Heart left ventricle (tissue), 16 donors: ENCODE measurements around the gene CAMTA1. TPM values are rescaled to one million over a fixed set of nuclear protein-coding genes. Genes with fewer than 3 reads are reported as not detected.
A peak's percentile ranks its signal among the peaks of the same experiment; 100 is the strongest.

Experiments used
- ATAC-seq, 4 donors: fragments of 200-7000 bp; cut with Tn5 transposase; one replicate each; pipeline ENCODE4 v1.9.1; 2020 to 2022; ENCODE audit warnings: moderate library complexity in 4 of 4, mild to moderate bottlenecking in 3 of 4, moderate number of reproducible peaks in 1 of 4
- DNase-seq, 5 donors: peaks; one replicate each; pipeline ENCODE4 v3.0.0-alpha.2; 2020
- H3K27ac ChIP-seq, 12 donors: fragments of 200-600 bp; sonication (generic) in 4 of 12; one replicate each; pipeline versions ENCODE4 v1.5.0 to v1.8.0; 2016 to 2022; ENCODE audit warnings: mild to moderate bottlenecking in 2 of 12
- H3K27me3 ChIP-seq, 9 donors: fragments of 200-600 bp; sonication (generic) in 2 of 9; one replicate each; pipeline versions ENCODE4 v1.5.1 to v1.8.0; 2016 to 2022; ENCODE audit warnings: mild to moderate bottlenecking in 3 of 9
- H3K36me3 ChIP-seq, 9 donors: fragments of 200-600 bp; sonication (generic) in 2 of 9; one replicate each; pipeline versions ENCODE4 v1.5.0 to v1.8.0; 2018 to 2022; ENCODE audit warnings: mild to moderate bottlenecking in 2 of 9
- H3K4me1 ChIP-seq, 12 donors: fragments of 200-600 bp; sonication (generic) in 4 of 12; one replicate each; pipeline versions ENCODE4 v1.5.0 to v1.8.0; 2016 to 2022; ENCODE audit warnings: mild to moderate bottlenecking in 3 of 12
- H3K4me3 ChIP-seq, 12 donors: fragments of 200-600 bp; sonication (generic) in 4 of 12; one replicate each; pipeline versions ENCODE4 v1.5.0 to v1.8.0; 2017 to 2022; ENCODE audit warnings: mild to moderate bottlenecking in 9 of 12, moderate library complexity in 4 of 12
- H3K9me3 ChIP-seq, 12 donors: fragments of 200-600 bp; sonication (generic) in 4 of 12; one replicate each; pipeline versions ENCODE4 v1.5.0 to v1.8.0; 2016 to 2022; ENCODE audit warnings: mild to moderate bottlenecking in 1 of 12
- POLR2A ChIP-seq, 2 donors: fragments of 450-650 bp; IDR thresholded peaks; one replicate each; pipeline ENCODE4 v1.6.1; 2017; ENCODE audit warnings: antibody characterized with exemption in 2 of 2, mild to moderate bottlenecking in 2 of 2, moderate library complexity in 2 of 2
- WGBS, 4 donors: extraction: QIAGEN DNeasy Blood & Tissue Kit in 2 of 4; methylation state at CpG; one replicate each; pipeline versions ENCODE4 v1.1.5 to v1.1.7; 2013 to 2018; 5-methylcytosine and 5-hydroxymethylcytosine counted together
- intact Hi-C, 10 donors: fragments of 100-400 bp; cut with DNase I; formaldehyde crosslinking; loops; one replicate each; pipeline versions ENCODE4 v1.11.1 to v1.14.2; 2022
- polyA plus RNA-seq, 2 donors: library from polyadenylated mRNA; stranded (reverse); fragments of 200-250 nt; gene quantifications; one replicate each; pipeline ENCODE4 v1.2.3, GENCODE V29; 2013
- total RNA-seq, 9 donors: library from RNA; depleted of rRNA in 2 of 9; stranded (reverse); fragments of >200 nt in 2 of 9; fragmentation: NEBNext Ultra II Directional in 3 of 9; extraction: Animal tissue kit (Norgen Biotek cat#: 25700) in 3 of 9; gene quantifications; one replicate each; pipeline versions ENCODE4 v1.1.0 to v1.2.4, GENCODE V29; 2016 to 2023
- TF ChIP-seq, protein P1 (sequence below), 12 donors: fragments of 200-600 bp; sonication (generic) in 4 of 12; IDR thresholded peaks; one replicate each; pipeline versions ENCODE4 v1.5.0 to v1.8.0; 2018 to 2022; ENCODE audit warnings: antibody characterized with exemption in 12 of 12, mild to moderate bottlenecking in 5 of 12
- donor health status: ischemic (EF 13 %, LVEDD 7.1; RV severe dilation, severe dysfunction).
- donor health status: healthy with polysubstance abuse.
- donor health status: DM: no; HTN: yes; CAD: no.
- donor health status: DM: no; HTN: no; CAD: no.
- donor health status: ischemic (EF 25% LVEDD 6.9; RV normal size, moderate dysfunction).
- donor health status: ischemic (EF 25% LVEDD 5.7; RV mildly dilated, moderate dysfunction).
- donor health status: healthy.
- donor health status: DM: yes; HTN: yes; CAD: no.
- donor health status: ischemic (EF 35%, LVEDD 5.7; RV mildly dilated, moderate dysfunction).
- donor health status: nonischemic (EF 11% LVEDD 7.7; RV severe dilation, severe dysfunction).
- donor health status: DM: yes; HTN: yes; CAD: no.
- donor health status: PGD.
- donor health status: ischemic (EF 29% LVEDD 5.4; RV normal size, mild dysfunction).
- donor health status: nonischemic (EF 23%, LVEDD 6.1; RV moderate dilation, normal function).

The CAMTA1 gene
- total and polyA plus RNA-seq, 11 donors, result 114 to 303 (median 137) TPM

DNA sequence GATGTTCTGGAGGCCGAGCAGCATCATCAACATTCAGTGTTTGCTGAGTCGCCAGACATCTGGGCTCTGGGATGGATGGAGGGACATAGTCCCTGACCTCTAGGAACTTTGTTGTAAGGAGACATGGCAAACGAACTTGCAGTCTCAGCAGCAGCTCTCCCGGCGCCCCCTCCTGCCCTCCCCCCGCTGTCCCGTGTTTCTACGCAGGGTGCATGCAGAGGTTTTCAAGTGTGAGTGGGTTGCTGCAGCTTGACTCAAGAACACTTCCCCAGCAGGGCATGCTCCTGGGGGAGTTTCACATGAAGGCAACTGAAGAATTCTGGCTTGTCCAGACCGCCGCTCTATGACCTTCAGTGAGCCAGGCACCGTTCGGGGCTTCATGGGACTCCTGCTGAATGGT, 121.9 kb downstream of the CAMTA1 start:
- H3K27me3 ChIP-seq, result peaks cover 0 to 5% (median 0%) of the 10 kb centered on the region in 9 donors
- TF ChIP-seq, protein P1, sequence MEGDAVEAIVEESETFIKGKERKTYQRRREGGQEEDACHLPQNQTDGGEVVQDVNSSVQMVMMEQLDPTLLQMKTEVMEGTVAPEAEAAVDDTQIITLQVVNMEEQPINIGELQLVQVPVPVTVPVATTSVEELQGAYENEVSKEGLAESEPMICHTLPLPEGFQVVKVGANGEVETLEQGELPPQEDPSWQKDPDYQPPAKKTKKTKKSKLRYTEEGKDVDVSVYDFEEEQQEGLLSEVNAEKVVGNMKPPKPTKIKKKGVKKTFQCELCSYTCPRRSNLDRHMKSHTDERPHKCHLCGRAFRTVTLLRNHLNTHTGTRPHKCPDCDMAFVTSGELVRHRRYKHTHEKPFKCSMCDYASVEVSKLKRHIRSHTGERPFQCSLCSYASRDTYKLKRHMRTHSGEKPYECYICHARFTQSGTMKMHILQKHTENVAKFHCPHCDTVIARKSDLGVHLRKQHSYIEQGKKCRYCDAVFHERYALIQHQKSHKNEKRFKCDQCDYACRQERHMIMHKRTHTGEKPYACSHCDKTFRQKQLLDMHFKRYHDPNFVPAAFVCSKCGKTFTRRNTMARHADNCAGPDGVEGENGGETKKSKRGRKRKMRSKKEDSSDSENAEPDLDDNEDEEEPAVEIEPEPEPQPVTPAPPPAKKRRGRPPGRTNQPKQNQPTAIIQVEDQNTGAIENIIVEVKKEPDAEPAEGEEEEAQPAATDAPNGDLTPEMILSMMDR (IDR thresholded peaks at IDR 0.05), result no peak
- TF ChIP-seq POLR2A (IDR thresholded peaks at IDR 0.05), result no peak
- no peak overlapping the region for H3K4me3 ChIP-seq
- no peak for ATAC-seq
- DNase-seq, result no peak
- no peak overlapping the region for H3K27ac ChIP-seq
- H3K4me1 ChIP-seq, result peaks cover 0 to 8% (median 0%) of the 10 kb centered on the region in 12 donors
- no peaks in the 10 kb centered on the region for H3K36me3 ChIP-seq
- 77 to 80% (median 78%) methylated on average over 8 to 12 of the region's 12 CpGs for WGBS, 4 donors
- H3K9me3 ChIP-seq, result no peaks in the 10 kb centered on the region
- intact Hi-C loops, result no loop called here

DNA sequence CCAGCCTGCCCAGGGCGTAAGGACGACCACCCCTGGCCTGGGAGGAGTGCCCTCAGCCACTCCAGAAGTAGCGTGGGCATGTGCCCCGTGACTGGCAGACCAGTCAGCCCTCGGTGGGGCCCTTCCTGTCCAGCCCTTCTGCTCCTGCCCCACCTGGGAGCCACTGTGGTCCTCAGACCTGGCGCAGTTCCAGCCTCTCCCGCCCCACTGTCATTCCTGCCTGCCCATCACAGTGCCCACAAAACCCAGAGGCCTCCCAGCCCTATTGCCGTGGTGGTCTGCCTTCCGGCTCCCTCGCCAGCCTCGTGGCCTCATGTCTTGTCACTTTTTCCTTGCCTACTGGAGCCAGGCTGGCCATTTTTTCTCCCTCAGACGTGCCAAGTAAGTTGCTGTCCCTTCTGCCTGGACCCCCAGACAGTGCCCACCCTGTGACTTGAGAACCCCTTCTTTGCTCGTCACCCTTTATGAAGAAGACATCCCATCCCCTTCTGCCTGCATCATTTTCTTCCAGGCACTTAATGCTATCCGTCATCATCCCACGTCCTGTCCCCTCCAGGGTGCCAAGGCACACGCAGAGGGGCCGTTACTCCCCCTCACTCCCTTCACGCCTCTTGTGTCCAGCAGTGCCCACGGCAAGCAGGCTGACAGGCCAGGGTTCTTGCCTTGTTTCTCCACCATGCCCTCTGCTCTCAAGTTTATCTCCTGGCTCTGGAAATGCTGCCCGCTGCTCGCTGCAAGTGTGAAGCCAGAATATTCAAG, 122.6 kb downstream of the CAMTA1 start:
- peaks cover 0 to 5% (median 0%) of the 10 kb centered on the region in 9 donors for H3K27me3 ChIP-seq
- H3K9me3 ChIP-seq, result no peaks in the 10 kb centered on the region
- no peak overlapping the region for H3K27ac ChIP-seq
- H3K4me1 ChIP-seq, result peaks cover 0 to 8% (median 0%) of the 10 kb centered on the region in 12 donors
- ATAC-seq (peak in 1 of 4 donors; percentile 9), DNase-seq (no peak)
- intact Hi-C loops, result no loop called here
- TF ChIP-seq POLR2A (IDR thresholded peaks at IDR 0.05), result no peak
- TF ChIP-seq, protein P1 (IDR thresholded peaks at IDR 0.05), result no peak
- H3K36me3 ChIP-seq, result no peaks in the 10 kb centered on the region
- no peak overlapping the region for H3K4me3 ChIP-seq
- 84 to 89% (median 86%) methylated on average over 20 to 21 of the region's 21 CpGs for WGBS, 4 donors

DNA sequence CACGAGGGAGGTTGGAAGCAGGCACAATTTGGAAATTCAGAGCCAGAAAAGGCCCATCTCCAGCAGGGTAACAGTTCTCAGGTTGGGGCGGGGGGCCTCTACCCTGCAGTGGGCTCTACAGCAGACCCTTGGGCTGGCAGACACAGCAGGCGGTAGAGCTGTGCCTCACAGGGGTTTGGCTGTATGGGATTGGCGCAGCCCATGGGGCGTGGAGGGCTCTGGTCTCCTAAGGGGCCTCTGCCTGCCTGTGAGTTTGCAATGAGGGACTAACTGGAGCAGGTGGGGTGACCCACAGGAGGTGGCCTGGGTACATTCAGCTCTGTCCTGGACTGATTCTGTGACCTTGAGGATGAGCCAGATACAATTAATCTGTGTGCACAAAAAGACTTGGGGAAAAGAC, 124.1 kb downstream of the CAMTA1 start:
- TF ChIP-seq, protein P1 (IDR thresholded peaks at IDR 0.05), result no peak
- TF ChIP-seq POLR2A (IDR thresholded peaks at IDR 0.05), result no peak
- H3K36me3 ChIP-seq, result no peaks in the 10 kb centered on the region
- peaks cover 0 to 3% (median 0%) of the 10 kb centered on the region in 12 donors for H3K9me3 ChIP-seq
- no peak overlapping the region for H3K4me3 ChIP-seq
- ATAC-seq (no peak), DNase-seq (no peak)
- peaks cover 0 to 5% (median 0%) of the 10 kb centered on the region in 9 donors for H3K27me3 ChIP-seq
- H3K4me1 ChIP-seq, result peaks cover 0 to 10% (median 0%) of the 10 kb centered on the region in 12 donors
- 93 to 97% (median 95%) methylated on average over 5 of the region's 5 CpGs for WGBS, 4 donors
- no peak overlapping the region for H3K27ac ChIP-seq
- intact Hi-C loops, result no loop called here

DNA sequence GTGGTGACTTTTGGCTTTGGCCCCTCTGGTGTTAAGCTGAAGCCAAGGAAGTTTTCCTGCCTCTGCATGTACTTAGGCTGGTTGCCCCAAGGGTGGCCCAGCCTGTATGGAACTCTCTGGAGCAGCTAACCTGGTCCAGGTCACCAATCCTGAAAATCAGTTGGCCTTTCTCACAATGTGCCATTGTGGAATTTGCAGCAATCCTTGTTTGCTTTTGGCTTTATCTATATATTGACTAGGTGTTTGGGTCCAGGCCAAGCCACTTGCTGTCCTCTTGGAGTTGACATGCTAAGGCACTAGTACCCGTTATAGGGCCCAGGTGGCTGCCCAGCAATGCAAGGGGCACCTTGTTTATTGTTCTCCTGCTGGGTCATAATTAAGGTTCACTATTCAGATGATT, 124.6 kb downstream of the CAMTA1 start:
- Histone ChIP-seq H3K27me3 (peaks cover 0 to 5% (median 0%) of the 10 kb centered on the region in 9 donors), H3K27ac (no peak overlapping the region), H3K4me1 (peaks cover 0 to 10% (median 0%) of the 10 kb centered on the region in 12 donors), H3K9me3 (peaks cover 0 to 3% (median 0%) of the 10 kb centered on the region in 12 donors), H3K36me3 (no peaks in the 10 kb centered on the region), H3K4me3 (no peak overlapping the region)
- DNase-seq, result no peak
- 56 to 74% (median 71%) methylated on average over 1 of the region's 1 CpG for WGBS, 4 donors
- TF ChIP-seq, protein P1 (IDR thresholded peaks at IDR 0.05), result no peak
- TF ChIP-seq POLR2A (IDR thresholded peaks at IDR 0.05), result no peak
- intact Hi-C loops, result no loop called here
- no peak for ATAC-seq
